ENCODE data around the gene DHRS7C.

The DHRS7C gene

DNA sequence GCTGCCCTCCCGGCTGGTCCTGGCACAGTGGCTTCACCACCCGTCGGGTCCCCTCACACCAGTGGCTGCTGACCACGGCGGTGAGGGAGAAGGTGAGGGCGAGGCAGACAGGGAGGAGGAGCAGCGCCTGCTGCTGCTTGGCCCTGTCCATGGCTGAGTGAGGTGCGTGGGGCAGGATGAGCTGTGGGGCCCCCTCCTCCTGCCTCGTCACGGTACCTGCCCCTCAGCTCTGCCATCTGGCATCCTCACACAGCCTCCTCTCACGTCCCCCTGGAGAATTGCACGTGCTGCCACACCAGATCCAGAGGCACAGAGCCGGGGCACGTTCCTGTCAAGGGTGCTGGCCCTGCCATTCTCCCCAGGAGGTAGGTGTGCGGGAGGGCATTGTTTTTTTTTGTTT lies 30.5 kb upstream of the DHRS7C start, which contains the start of gene GSG1L2:
GSG1L2 (minus strand) TSS at position 159 of the 400 bp plus-strand sequence; CDS start at position 151, 8 bp downstream.
- TF ChIP-seq, protein P1, sequence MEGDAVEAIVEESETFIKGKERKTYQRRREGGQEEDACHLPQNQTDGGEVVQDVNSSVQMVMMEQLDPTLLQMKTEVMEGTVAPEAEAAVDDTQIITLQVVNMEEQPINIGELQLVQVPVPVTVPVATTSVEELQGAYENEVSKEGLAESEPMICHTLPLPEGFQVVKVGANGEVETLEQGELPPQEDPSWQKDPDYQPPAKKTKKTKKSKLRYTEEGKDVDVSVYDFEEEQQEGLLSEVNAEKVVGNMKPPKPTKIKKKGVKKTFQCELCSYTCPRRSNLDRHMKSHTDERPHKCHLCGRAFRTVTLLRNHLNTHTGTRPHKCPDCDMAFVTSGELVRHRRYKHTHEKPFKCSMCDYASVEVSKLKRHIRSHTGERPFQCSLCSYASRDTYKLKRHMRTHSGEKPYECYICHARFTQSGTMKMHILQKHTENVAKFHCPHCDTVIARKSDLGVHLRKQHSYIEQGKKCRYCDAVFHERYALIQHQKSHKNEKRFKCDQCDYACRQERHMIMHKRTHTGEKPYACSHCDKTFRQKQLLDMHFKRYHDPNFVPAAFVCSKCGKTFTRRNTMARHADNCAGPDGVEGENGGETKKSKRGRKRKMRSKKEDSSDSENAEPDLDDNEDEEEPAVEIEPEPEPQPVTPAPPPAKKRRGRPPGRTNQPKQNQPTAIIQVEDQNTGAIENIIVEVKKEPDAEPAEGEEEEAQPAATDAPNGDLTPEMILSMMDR (IDR thresholded peaks at IDR 0.05; ENCODE audit: insufficient read depth, low read length, poor library complexity, severe bottlenecking) = no peak
- no peak for DNase-seq (ENCODE audit: extremely low read depth, insufficient read length)

DNA sequence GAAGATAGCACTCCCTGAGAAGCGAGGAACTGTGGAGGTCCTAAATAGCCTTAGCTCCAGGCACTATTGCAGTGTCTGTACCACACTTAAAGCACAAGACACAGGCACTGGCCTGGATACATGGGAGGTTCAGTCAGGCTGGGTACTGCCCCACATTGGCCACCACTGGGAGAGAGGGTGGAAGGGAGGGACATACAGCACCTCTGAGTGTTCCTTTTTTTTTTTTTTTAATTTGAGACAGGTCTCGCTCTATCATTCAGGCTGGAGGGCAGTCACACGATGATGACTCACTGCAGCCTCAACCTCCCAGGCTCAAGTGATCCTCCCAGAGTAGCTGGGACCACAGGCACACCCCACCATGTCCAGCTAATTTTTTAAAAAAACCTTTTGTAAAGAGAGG lies 29.1 kb upstream of the DHRS7C start:
- Histone ChIP-seq H3K4me3 (replicated peaks; ENCODE audit: low read depth, low read length) (no peak overlapping the region), H3K36me3 (ENCODE audit: control insufficient read depth, insufficient read depth, low read length) (no peaks in the 10 kb centered on the region), H3K27me3 (replicated peaks; ENCODE audit: control insufficient read depth, insufficient read depth, low read length) (no peaks in the 10 kb centered on the region; the same call in 1 of the 2 replicates)
- TF ChIP-seq, protein P1 (IDR thresholded peaks at IDR 0.05; ENCODE audit: insufficient read depth, low read length, poor library complexity, severe bottlenecking) = no peak
- no peak for DNase-seq (ENCODE audit: extremely low read depth, insufficient read length)

More for the DNA sequence above, 30.5 kb upstream of the DHRS7C start, which contains the start of gene GSG1L2:
- no peaks in the 10 kb centered on the region for H3K36me3 ChIP-seq (ENCODE audit: control insufficient read depth, insufficient read depth, low read length)
- no peak within 1 kb of the TSS for H3K4me3 ChIP-seq (replicated peaks; ENCODE audit: low read depth, low read length)
- no peaks in the 10 kb centered on the region; the same call in 1 of the 2 replicates for H3K27me3 ChIP-seq (replicated peaks; ENCODE audit: control insufficient read depth, insufficient read depth, low read length)

DNA sequence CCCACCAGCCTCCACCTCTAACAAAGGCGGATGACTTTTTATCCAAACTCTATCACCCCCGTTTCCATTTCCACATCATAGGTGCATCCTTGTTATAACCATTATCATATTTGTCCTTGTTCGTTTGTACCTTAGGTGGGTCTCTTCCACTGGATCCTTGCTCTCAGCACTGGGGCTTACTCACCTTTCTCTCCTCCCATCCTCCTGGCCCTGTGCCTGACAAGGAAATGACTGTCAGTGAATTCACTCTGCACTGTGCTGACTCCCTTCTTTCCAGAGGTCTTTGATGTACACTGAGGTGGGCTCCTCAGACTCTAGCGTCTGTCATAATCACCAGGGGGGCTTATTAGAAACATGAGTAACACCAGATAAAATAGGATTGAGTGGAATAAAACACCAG lies 27.4 kb upstream of the DHRS7C start:
- no peaks in the 10 kb centered on the region for H3K36me3 ChIP-seq (ENCODE audit: control insufficient read depth, insufficient read depth, low read length)
- TF ChIP-seq, protein P1 (IDR thresholded peaks at IDR 0.05; ENCODE audit: insufficient read depth, low read length, poor library complexity, severe bottlenecking) = no peak
- no peaks in the 10 kb centered on the region; the same call in 1 of the 2 replicates for H3K27me3 ChIP-seq (replicated peaks; ENCODE audit: control insufficient read depth, insufficient read depth, low read length)
- H3K4me3 ChIP-seq (replicated peaks; ENCODE audit: low read depth, low read length) = no peak overlapping the region
- no peak for DNase-seq (ENCODE audit: extremely low read depth, insufficient read length)

DNA sequence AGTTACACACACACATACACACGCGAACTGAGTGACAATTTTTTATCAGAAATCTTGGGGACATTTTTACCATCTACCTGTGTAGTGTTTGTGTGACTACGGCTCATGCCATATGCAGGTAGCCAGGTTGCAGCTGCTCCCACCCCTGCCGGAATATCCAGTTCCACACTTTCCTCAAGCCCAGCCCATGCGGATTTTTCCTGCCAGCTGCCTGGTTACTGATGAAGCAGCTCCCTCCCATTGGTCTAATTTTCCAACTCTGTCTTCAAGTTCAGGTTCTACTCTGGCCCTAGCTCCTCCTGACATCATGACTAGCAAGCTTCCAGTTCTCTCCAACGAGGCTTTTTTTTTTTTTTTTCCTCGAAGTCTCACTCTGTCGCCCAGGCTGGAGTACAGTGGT lies 25.7 kb upstream of the DHRS7C start:
- TF ChIP-seq, protein P1 (IDR thresholded peaks at IDR 0.05; ENCODE audit: insufficient read depth, low read length, poor library complexity, severe bottlenecking) = no peak
- H3K27me3 ChIP-seq (replicated peaks; ENCODE audit: control insufficient read depth, insufficient read depth, low read length) = no peaks in the 10 kb centered on the region; the same call in 1 of the 2 replicates
- H3K36me3 ChIP-seq (ENCODE audit: control insufficient read depth, insufficient read depth, low read length) = no peaks in the 10 kb centered on the region
- no peak overlapping the region for H3K4me3 ChIP-seq (replicated peaks; ENCODE audit: low read depth, low read length)
- DNase-seq (ENCODE audit: extremely low read depth, insufficient read length) = no peak

DNA sequence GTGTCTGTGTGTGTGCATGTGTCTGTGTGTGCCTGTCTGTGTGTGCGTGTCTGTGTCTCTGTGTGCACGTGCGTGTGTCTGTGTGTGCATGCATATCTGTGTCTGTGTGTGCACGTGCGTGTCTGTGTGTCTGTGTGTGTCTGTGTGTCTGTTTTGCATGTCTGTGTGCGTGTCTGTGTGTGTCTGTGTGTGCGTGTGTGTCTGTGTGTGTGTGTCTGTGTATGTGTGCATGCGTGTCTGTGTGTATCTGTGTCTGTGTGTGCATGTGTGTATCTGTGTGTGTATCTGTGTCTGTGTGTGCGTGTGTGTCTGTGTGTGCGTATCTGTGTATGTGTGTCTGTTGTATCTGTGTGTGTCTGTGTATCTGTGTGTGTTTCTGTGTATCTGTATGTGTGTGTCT lies 25.1 kb upstream of the DHRS7C start:
- Histone ChIP-seq H3K27me3 (replicated peaks; ENCODE audit: control insufficient read depth, insufficient read depth, low read length) (no peaks in the 10 kb centered on the region; the same call in 1 of the 2 replicates), H3K4me3 (replicated peaks; ENCODE audit: low read depth, low read length) (no peak overlapping the region), H3K36me3 (ENCODE audit: control insufficient read depth, insufficient read depth, low read length) (no peaks in the 10 kb centered on the region)
- no peak for DNase-seq (ENCODE audit: extremely low read depth, insufficient read length)
- TF ChIP-seq, protein P1 (IDR thresholded peaks at IDR 0.05; ENCODE audit: insufficient read depth, low read length, poor library complexity, severe bottlenecking) = no peak
